Neuronal stem cell (in vitro differentiated cells): ENCODE measurements around the gene UBN1. TPM values are rescaled to one million over a fixed set of nuclear protein-coding genes. Genes with fewer than 3 reads are reported as not detected.

Source experiments
- DNase-seq: peaks from one replicate; pipeline ENCODE4 v3.0.0-alpha.2; 2013; ENCODE audit warnings: low spot score
- H2AFZ ChIP-seq: one replicate; pipeline ENCODE4 v1.6.1; 2013; ENCODE audit warnings: mild to moderate bottlenecking, low read length, inconsistent platforms
- H2AK5ac ChIP-seq: 2 replicates; pipeline ENCODE4 v1.6.1; 2013; ENCODE audit warnings: low read depth, mild to moderate bottlenecking, inconsistent platforms, low read length, moderate library complexity, mixed read lengths
- H2BK120ac ChIP-seq: 2 replicates; pipeline ENCODE4 v1.6.1; 2013; ENCODE audit warnings: low read depth, mild to moderate bottlenecking, inconsistent platforms, low read length, moderate library complexity, mixed read lengths
- H2BK12ac ChIP-seq: one replicate; pipeline ENCODE4 v1.6.1; 2013; ENCODE audit warnings: low read length, inconsistent platforms
- H2BK15ac ChIP-seq: 2 replicates; pipeline ENCODE4 v1.6.1; 2013; ENCODE audit warnings: mild to moderate bottlenecking, low read length, inconsistent platforms, mixed read lengths
- H2BK5ac ChIP-seq: one replicate; pipeline ENCODE4 v1.6.1; 2013; ENCODE audit warnings: inconsistent platforms, mild to moderate bottlenecking, low read length, moderate library complexity
- H3K14ac ChIP-seq: one replicate; pipeline ENCODE4 v1.6.1; 2013; ENCODE audit warnings: low read length, inconsistent platforms
- H3K18ac ChIP-seq: 2 replicates; pipeline ENCODE4 v1.6.1; 2013; ENCODE audit warnings: low read length, inconsistent platforms
- H3K23ac ChIP-seq: 2 replicates; pipeline ENCODE4 v1.6.1; 2013; ENCODE audit warnings: low read depth, mild to moderate bottlenecking, mixed read lengths, low read length, inconsistent platforms; ENCODE audit not compliant: poor library complexity
- H3K27ac ChIP-seq: replicated peaks from 3 replicates; pipeline ENCODE4 v1.5.1; 2013; ENCODE audit warnings: low read length, inconsistent platforms
- H3K27me3 ChIP-seq, 3 experiments: 2 replicates each; pipeline ENCODE4 v1.6.1; 2013; ENCODE audit warnings: low read length in 3 of 3, mild to moderate bottlenecking in 2 of 3, inconsistent platforms in 1 of 3, low read depth in 1 of 3, mixed read lengths in 1 of 3, moderate library complexity in 1 of 3; ENCODE audit not compliant: control insufficient read depth in 3 of 3, insufficient read depth in 3 of 3
- H3K36me3 ChIP-seq, 2 donors: replicated peaks in 1 of 2; 2 replicates each; pipeline ENCODE4 v1.6.1; 2013; ENCODE audit warnings: low read length in 2 of 2; ENCODE audit not compliant: control insufficient read depth in 2 of 2, insufficient read depth in 2 of 2
- H3K4ac ChIP-seq: 2 replicates; pipeline ENCODE4 v1.6.1; 2013; ENCODE audit warnings: inconsistent platforms, mild to moderate bottlenecking, low read length, moderate library complexity
- H3K4me1 ChIP-seq, 2 donors: 1 replicate in 1 of 2; 2 replicates in 1 of 2; pipeline ENCODE4 v1.6.1; 2013; ENCODE audit warnings: low read length in 2 of 2, low read depth in 1 of 2; ENCODE audit not compliant: control insufficient read depth in 2 of 2, insufficient read depth in 1 of 2
- H3K4me2 ChIP-seq: one replicate; pipeline ENCODE4 v1.6.1; 2013; ENCODE audit warnings: mild to moderate bottlenecking, low read length, inconsistent platforms; ENCODE audit not compliant: insufficient read depth, poor library complexity, severe bottlenecking
- H3K4me3 ChIP-seq, 2 donors: 2 replicates each; pipeline ENCODE4 v1.5.1; 2013; ENCODE audit warnings: low read length in 2 of 2, mild to moderate bottlenecking in 2 of 2, inconsistent platforms in 1 of 2, moderate library complexity in 1 of 2
- H3K79me1 ChIP-seq: one replicate; pipeline ENCODE4 v1.6.1; 2013; ENCODE audit warnings: low read depth, mild to moderate bottlenecking, inconsistent platforms, low read length, moderate library complexity
- H3K9ac ChIP-seq: one replicate; pipeline ENCODE4 v1.6.1; 2013; ENCODE audit warnings: mild to moderate bottlenecking, low read depth, low read length, inconsistent platforms; ENCODE audit not compliant: poor library complexity
- H3K9me3 ChIP-seq, 2 donors: replicated peaks in 1 of 2; 2 replicates each; pipeline versions ENCODE3 to v1.6.1; 2013; ENCODE audit warnings: low read length in 2 of 2, mild to moderate bottlenecking in 2 of 2, inconsistent platforms in 1 of 2, low read depth in 1 of 2, mixed read lengths in 1 of 2, moderate library complexity in 1 of 2; ENCODE audit not compliant: control insufficient read depth in 2 of 2, insufficient read depth in 1 of 2
- H4K8ac ChIP-seq: one replicate; pipeline ENCODE4 v1.6.1; 2013; ENCODE audit warnings: low read depth, mild to moderate bottlenecking, inconsistent platforms, low read length, moderate library complexity
- H4K91ac ChIP-seq: one replicate; pipeline ENCODE4 v1.6.1; 2013; ENCODE audit warnings: low read length, low read depth, mild to moderate bottlenecking, inconsistent platforms; ENCODE audit not compliant: poor library complexity
- WGBS, 2 donors: extraction: QIAGEN DNeasy Blood & Tissue Kit; methylation state at CpG; one replicate each; pipeline ENCODE4 v1.1.7; 2013; ENCODE audit warnings: missing lambda C conversion rate in 2 of 2, mixed read lengths in 1 of 2; ENCODE audit not compliant: insufficient read length in 2 of 2, insufficient replicate concordance in 1 of 2; ENCODE audit errors: extremely low coverage in 2 of 2; 5-methylcytosine and 5-hydroxymethylcytosine counted together
- polyA plus RNA-seq, 2 experiments: library from polyadenylated mRNA; stranded (reverse); fragments of 200-250 nt; gene quantifications; one replicate each; pipeline ENCODE4 v1.2.3, GENCODE V29; 2013

The UBN1 gene
- 23.1 TPM for polyA plus RNA-seq (2013, experiment 1 of 2)
- 23.3 TPM for polyA plus RNA-seq (2013, experiment 2 of 2)

DNA sequence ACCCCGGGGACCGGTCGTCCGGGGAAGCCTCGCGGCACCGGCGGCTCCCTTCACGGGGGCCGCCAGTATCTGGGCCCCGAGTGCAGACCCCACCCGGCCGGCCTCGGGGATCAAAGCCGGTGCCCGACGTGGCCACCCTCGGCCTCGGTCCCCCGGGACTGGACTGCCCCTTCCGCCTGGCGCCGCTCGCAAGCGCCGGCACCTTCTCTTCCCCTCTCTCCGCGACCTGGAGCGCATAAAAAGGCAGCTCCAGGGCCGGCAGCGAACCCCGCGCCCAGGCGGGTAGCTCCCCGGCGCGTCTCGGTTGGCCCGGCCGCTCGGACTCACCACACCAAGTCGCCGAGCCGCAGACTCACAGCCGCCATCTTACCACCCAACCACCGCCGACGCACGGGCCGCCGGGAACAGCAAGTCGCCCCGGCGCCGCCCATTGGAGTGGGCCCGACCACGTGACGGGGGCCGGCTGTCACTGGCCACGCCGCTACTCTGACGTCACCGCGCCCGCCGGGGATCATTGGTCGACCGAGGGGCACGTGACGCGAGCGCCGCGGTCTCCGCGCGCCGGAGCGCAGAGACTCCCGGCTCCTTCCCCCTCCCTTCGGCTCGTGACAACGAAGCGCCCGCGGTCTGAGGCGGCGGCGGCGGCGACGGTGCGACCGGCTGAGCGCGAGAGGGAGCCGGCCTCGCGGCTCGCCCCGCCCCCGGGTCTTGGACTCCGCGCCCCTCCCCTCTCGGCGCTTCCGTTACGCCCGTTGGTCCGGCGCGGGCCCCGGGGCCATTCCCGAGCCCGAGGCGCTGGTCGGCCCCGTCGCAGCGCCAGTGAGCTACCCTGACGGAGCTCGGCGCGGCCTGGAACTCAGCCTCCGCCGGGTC, at the start of gene UBN1, which contains the start of gene GLYR1:
UBN1 (plus strand) TSS at position 581 of the 873 bp plus-strand sequence. CDS start 5,437 bp downstream, outside the sequence.
GLYR1 (minus strand) TSS at position 388 of the 873 bp plus-strand sequence; CDS start at position 365, 23 bp downstream.
- Histone ChIP-seq H4K8ac (no peak within 1 kb of the TSS), H3K79me1 (peaks cover 15% of the 10 kb centered on the region), H2BK12ac (no peak within 1 kb of the TSS), H3K4me2 (peak within 1 kb of the TSS; percentile 93), H3K27ac (peak within 1 kb of the TSS; percentile 75), H4K91ac (no peak within 1 kb of the TSS), H3K9me3 (no peaks in the 10 kb centered on the region), H3K23ac (peak within 1 kb of the TSS; percentile 85), H2AFZ (peak within 1 kb of the TSS; percentile 96), H3K18ac (peak within 1 kb of the TSS; percentile 99), H3K27me3 (no peaks in the 10 kb centered on the region), H3K9ac (peak within 1 kb of the TSS; percentile 91), H2BK120ac (no peak within 1 kb of the TSS), H2BK15ac (peak within 1 kb of the TSS; percentile 58), H3K4me1 (peaks cover 5 to 20% of the 10 kb centered on the region in 2 donors), H3K14ac (peak within 1 kb of the TSS; percentile 82), H3K4me3 (peak within 1 kb of the TSS; percentile 88 to 96), H2AK5ac (peak within 1 kb of the TSS; percentile 13), H3K4ac (no peak within 1 kb of the TSS), H2BK5ac (peak within 1 kb of the TSS; percentile 53), H3K36me3 (peaks cover 14 to 41% of the 10 kb centered on the region in 2 donors)
- DNase-seq = peak; percentile 97
- WGBS, 2 donors = no CpG with 5 or more reads among the region's 126 CpGs

DNA sequence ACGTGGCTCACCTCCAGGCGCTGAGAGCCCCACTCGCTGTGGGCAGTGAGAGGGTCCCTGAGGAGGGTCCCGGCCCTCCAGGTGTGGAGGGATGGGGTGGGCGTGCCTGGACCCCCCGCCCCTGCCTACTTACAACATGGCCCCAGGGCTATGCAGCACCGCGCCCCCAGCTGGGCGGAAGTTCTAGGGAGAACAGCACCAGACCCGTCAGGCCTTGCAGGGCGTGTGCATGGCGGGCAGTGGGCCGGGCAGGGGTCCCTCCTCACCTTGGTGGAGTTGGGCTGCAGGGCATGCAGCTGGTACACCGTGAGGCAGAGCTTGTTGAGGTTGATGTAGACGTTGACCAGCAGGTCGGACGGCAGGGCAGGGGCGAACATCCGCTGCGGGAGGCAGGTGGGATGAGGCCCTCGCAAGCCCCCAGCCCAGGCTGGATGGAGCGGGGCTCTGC, 49.5 kb upstream of the UBN1 start:
- Histone ChIP-seq H3K9me3 (no peaks in the 10 kb centered on the region), H3K27ac (no peak overlapping the region), H2BK5ac (no peak overlapping the region), H4K8ac (no peak overlapping the region), H2BK120ac (no peak overlapping the region), H3K23ac (peak overlapping the region; percentile 65), H3K14ac (peak overlapping the region; percentile 82), H3K79me1 (peaks cover 2% of the 10 kb centered on the region), H3K4me2 (no peak overlapping the region), H2BK12ac (no peak overlapping the region), H4K91ac (no peak overlapping the region), H3K27me3 (no peaks in the 10 kb centered on the region), H3K4me3 (peak overlapping the region in 1 of 2 donors; percentile 28), H3K18ac (no peak overlapping the region), H2BK15ac (no peak overlapping the region), H3K4ac (no peak overlapping the region), H3K4me1 (peaks cover 5 to 7% of the 10 kb centered on the region in 2 donors), H2AFZ (no peak overlapping the region), H2AK5ac (no peak overlapping the region), H3K36me3 (peaks cover 10 to 14% of the 10 kb centered on the region in 2 donors), H3K9ac (peak overlapping the region; percentile 60)
- WGBS, 2 donors = no CpG with 5 or more reads among the region's 22 CpGs
- DNase-seq = no peak

DNA sequence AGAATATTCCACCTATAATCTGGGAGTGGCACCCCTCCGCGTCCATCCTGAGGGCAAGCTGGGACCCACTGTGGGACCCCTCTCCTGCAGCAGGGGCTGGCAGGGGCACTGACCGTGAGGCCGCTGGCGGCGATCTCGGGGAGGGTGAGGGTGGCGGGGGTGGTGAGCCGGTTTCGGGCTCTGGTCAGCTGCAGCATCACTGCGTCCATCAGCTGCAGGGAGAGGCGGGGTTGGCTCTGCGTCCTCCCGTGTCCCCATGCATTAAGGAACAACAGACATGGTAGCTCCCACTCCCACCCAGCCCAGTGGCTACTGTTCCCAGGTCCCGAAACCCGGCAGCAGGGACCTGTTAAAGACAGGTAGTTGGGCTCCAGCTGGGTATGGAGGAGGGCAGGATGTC, 48.8 kb upstream of the UBN1 start:
- H3K4ac ChIP-seq = no peak overlapping the region
- H2BK5ac ChIP-seq = no peak overlapping the region
- H3K4me1 ChIP-seq = peaks cover 5 to 11% of the 10 kb centered on the region in 2 donors
- H4K91ac ChIP-seq = no peak overlapping the region
- no peaks in the 10 kb centered on the region for H3K27me3 ChIP-seq
- peaks cover 2% of the 10 kb centered on the region for H3K79me1 ChIP-seq
- no peak overlapping the region for H3K14ac ChIP-seq
- H3K9me3 ChIP-seq = no peaks in the 10 kb centered on the region
- no peak for DNase-seq
- H2BK15ac ChIP-seq = no peak overlapping the region
- peaks cover 10 to 14% of the 10 kb centered on the region in 2 donors for H3K36me3 ChIP-seq
- H2AFZ ChIP-seq = no peak overlapping the region
- H2AK5ac ChIP-seq = peak overlapping the region; percentile 13
- no peak overlapping the region for H3K18ac ChIP-seq
- no peak overlapping the region for H3K23ac ChIP-seq
- no peak overlapping the region for H3K27ac ChIP-seq
- no peak overlapping the region for H2BK120ac ChIP-seq
- H3K9ac ChIP-seq = no peak overlapping the region
- H2BK12ac ChIP-seq = peak overlapping the region; percentile 10
- no peak overlapping the region for H3K4me2 ChIP-seq
- H4K8ac ChIP-seq = no peak overlapping the region
- no CpG with 5 or more reads among the region's 16 CpGs for WGBS, 2 donors
- no peak overlapping the region for H3K4me3 ChIP-seq
